ENCODE data around the gene ST6GALNAC1.

DNA sequence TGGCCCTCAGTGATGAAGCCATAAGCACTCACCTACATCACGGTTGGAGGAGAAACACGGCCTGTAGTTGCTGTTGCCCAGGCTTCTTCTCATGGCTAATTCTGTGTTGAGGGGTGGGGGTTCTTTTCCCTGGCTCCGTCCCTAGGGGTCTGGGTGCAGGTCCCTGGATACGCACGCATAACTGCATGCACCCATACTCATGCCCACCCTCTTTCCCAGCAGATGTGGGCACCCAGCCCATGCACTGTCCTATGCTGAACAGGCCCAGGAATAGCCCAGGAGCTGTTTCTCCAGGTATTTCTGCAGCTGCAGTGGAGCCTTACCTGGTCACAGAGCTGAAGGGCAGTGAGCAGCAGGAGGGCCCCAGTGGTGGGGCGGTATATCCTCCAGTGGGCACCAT lies 18.1 kb downstream of the ST6GALNAC1 start:
- TF ChIP-seq EZH2 (IDR thresholded peaks at IDR 0.05; ENCODE audit: low read length) = no peak
- TF ChIP-seq CTCF (optimal IDR thresholded peaks at IDR 0.05 in 1 of 3, IDR thresholded peaks at IDR 0.05 in 1 of 3, conservative IDR thresholded peaks at IDR 0.05 in 1 of 3; ENCODE audit: extremely low read depth in 1 of 3, insufficient read depth in 2 of 3, low read length in 3 of 3) = no peak
